Inflammatory macrophage treated with lipopolysaccharide for 4 hours (primary cell): Measurements from ENCODE around the gene BBS7.

Experiments
- DNase-seq: peaks from one replicate; pipeline ENCODE4 v3.0.0-alpha.2; 2020

Gene BBS7

GRCh38 chr4:121824171-121824527, 46.1 kb downstream of the BBS7 start:
- no peak for DNase-seq

- peak; percentile 97 for DNase-seq
Observed at GRCh38 chr4:121823505-121824170, 46.6 kb downstream of the BBS7 start, which contains the start of gene CCNA2. CCNA2 (minus strand) TSS chr4:121823883; CDS start chr4:121823628, 255 bp downstream.

- DNase-seq, result peak; percentile 57
Observed at GRCh38 chr4:121822796-121823504, 47.3 kb downstream of the BBS7 start.

- DNase-seq, result no peak
Observed at GRCh38 chr4:121822047-121822446, 48.2 kb downstream of the BBS7 start.

- DNase-seq, result peak; percentile 7
Observed at GRCh38 chr4:121819216-121819965, 50.9 kb downstream of the BBS7 start.

- DNase-seq, result no peak
Observed at GRCh38 chr4:121818215-121818614, 52.1 kb downstream of the BBS7 start.

GRCh38 chr4:121817701-121818100, 52.6 kb downstream of the BBS7 start:
- no peak for DNase-seq

GRCh38 chr4:121817006-121817405, 53.3 kb downstream of the BBS7 start:
- DNase-seq, result no peak

- DNase-seq, result no peak
Observed at GRCh38 chr4:121814756-121815155, 55.5 kb downstream of the BBS7 start.

- no peak for DNase-seq
Observed at GRCh38 chr4:121811122-121811521, 59.2 kb downstream of the BBS7 start.

GRCh38 chr4:121806411-121806810, 63.9 kb downstream of the BBS7 start:
- DNase-seq, result no peak

- no peak for DNase-seq
Observed at GRCh38 chr4:121801715-121802075, 68.6 kb downstream of the BBS7 start.

GRCh38 chr4:121800961-121801714, 69.1 kb downstream of the BBS7 start, which contains the start of gene EXOSC9:
EXOSC9 (plus strand) TSS chr4:121801323; CDS start chr4:121801425, 102 bp downstream.
- peak; percentile 95 for DNase-seq

GRCh38 chr4:121800638-121800960, 69.7 kb downstream of the BBS7 start:
- DNase-seq, result no peak

- DNase-seq, result no peak
Observed at GRCh38 chr4:121799867-121800501, 70.3 kb downstream of the BBS7 start.

- DNase-seq, result peak; percentile 71
Observed at GRCh38 chr4:121799208-121799823, 71.0 kb downstream of the BBS7 start.

GRCh38 chr4:121796283-121796682, 74.0 kb downstream of the BBS7 start:
- DNase-seq, result no peak

- DNase-seq, result no peak
Observed at GRCh38 chr4:121794505-121795188, 75.6 kb downstream of the BBS7 start.

GRCh38 chr4:121792966-121793365, 77.3 kb downstream of the BBS7 start:
- no peak for DNase-seq

GRCh38 chr4:121791481-121791880, 78.8 kb downstream of the BBS7 start:
- DNase-seq, result no peak

GRCh38 chr4:121790976-121791375, 79.3 kb downstream of the BBS7 start:
- DNase-seq, result no peak
